CD14-positive monocyte (primary cell): ENCODE measurements around the gene GGA2. TPM values are rescaled to one million over a fixed set of nuclear protein-coding genes. Genes with fewer than 3 reads are reported as not detected.

Source experiments
- DNase-seq, 3 donors: peaks; one replicate each; pipeline ENCODE4 v3.0.0-alpha.2; 2011 to 2022
- H2AFZ ChIP-seq: 2 replicates; pipeline ENCODE4 v1.6.0; 2012; ENCODE audit warnings: mild to moderate bottlenecking, low read depth, low read length, inconsistent platforms; ENCODE audit not compliant: insufficient read depth, poor library complexity, severe bottlenecking
- H3K27ac ChIP-seq, 2 donors: 1 replicate in 1 of 2; 2 replicates in 1 of 2; pipeline ENCODE4 v1.5.1; 2012 to 2013; ENCODE audit warnings: low read length in 2 of 2, control low read depth in 1 of 2, inconsistent platforms in 1 of 2, low read depth in 1 of 2, mild to moderate bottlenecking in 1 of 2
- H3K27me3 ChIP-seq, 2 donors: one replicate each; pipeline versions ENCODE4 v1.6.0 to v1.6.1; 2011 to 2013; ENCODE audit warnings: low read length in 2 of 2; ENCODE audit not compliant: control insufficient read depth in 2 of 2, insufficient read depth in 2 of 2
- H3K36me3 ChIP-seq, 2 donors: replicated peaks in 1 of 2; 1 replicate in 1 of 2; 2 replicates in 1 of 2; pipeline versions ENCODE4 v1.5.1 to v1.6.1; 2012 to 2013; ENCODE audit warnings: low read length in 2 of 2, control low read depth in 1 of 2, inconsistent platforms in 1 of 2, mild to moderate bottlenecking in 1 of 2; ENCODE audit not compliant: insufficient read depth in 2 of 2, control insufficient read depth in 1 of 2
- H3K4me1 ChIP-seq, 2 donors: 1 replicate in 1 of 2; 2 replicates in 1 of 2; pipeline versions ENCODE4 v1.5.1 to v1.6.1; 2012 to 2013; ENCODE audit warnings: low read length in 2 of 2, control low read depth in 1 of 2, inconsistent platforms in 1 of 2, mild to moderate bottlenecking in 1 of 2, moderate library complexity in 1 of 2; ENCODE audit not compliant: insufficient read depth in 2 of 2, control insufficient read depth in 1 of 2
- H3K4me2 ChIP-seq: replicated peaks from 2 replicates; pipeline ENCODE3; 2012; ENCODE audit warnings: low read length, moderate library complexity, mild to moderate bottlenecking; ENCODE audit not compliant: poor library complexity, severe bottlenecking; ENCODE audit errors: extremely low read depth
- H3K4me3 ChIP-seq, 3 experiments: fragments of 200-600 bp in 1 of 3; sonication (generic) in 1 of 3; replicated peaks in 1 of 3; 1 replicate in 2 of 3; 2 replicates in 1 of 3; pipeline ENCODE4 v1.5.1; 2011 to 2013; ENCODE audit warnings: low read length in 3 of 3, mild to moderate bottlenecking in 3 of 3, control low read depth in 2 of 3, low read depth in 2 of 3, inconsistent platforms in 1 of 3, moderate library complexity in 1 of 3
- H3K79me2 ChIP-seq: 2 replicates; pipeline ENCODE4 v1.6.0; 2012; ENCODE audit warnings: mild to moderate bottlenecking, control low read depth, inconsistent platforms, low read length, moderate library complexity; ENCODE audit not compliant: insufficient read depth
- H3K9ac ChIP-seq: 2 replicates; pipeline ENCODE4 v1.6.0; 2017; ENCODE audit warnings: low read length, mild to moderate bottlenecking; ENCODE audit not compliant: insufficient read depth, poor library complexity, severe bottlenecking
- H3K9me3 ChIP-seq, 2 donors: replicated peaks in 1 of 2; 1 replicate in 1 of 2; 2 replicates in 1 of 2; pipeline versions ENCODE4 v1.5.1 to v1.6.1; 2012 to 2013; ENCODE audit warnings: low read length in 2 of 2, control low read depth in 1 of 2; ENCODE audit not compliant: control insufficient read depth in 1 of 2, insufficient read depth in 1 of 2
- H4K20me1 ChIP-seq: 2 replicates; pipeline ENCODE4 v1.6.0; 2012; ENCODE audit warnings: mild to moderate bottlenecking, low read length, control low read depth, moderate library complexity; ENCODE audit not compliant: insufficient read depth
- H3K27ac Mint-ChIP-seq, 7 donors: one replicate each; pipeline ENCODE4 v1.8.0; 2020; ENCODE audit warnings: mild to moderate bottlenecking in 7 of 7, mixed read lengths in 7 of 7, moderate library complexity in 6 of 7, inconsistent platforms in 2 of 7
- H3K27me3 Mint-ChIP-seq, 3 donors: one replicate each; pipeline ENCODE4 v1.8.0; 2021 to 2022; ENCODE audit warnings: low read depth in 3 of 3, mild to moderate bottlenecking in 3 of 3, mixed read lengths in 3 of 3, moderate library complexity in 3 of 3, inconsistent platforms in 1 of 3
- H3K36me3 Mint-ChIP-seq, 2 donors: one replicate each; pipeline ENCODE4 v1.8.0; 2020; ENCODE audit warnings: mixed read lengths in 2 of 2, inconsistent platforms in 1 of 2, mild to moderate bottlenecking in 1 of 2
- H3K4me1 Mint-ChIP-seq: one replicate; pipeline ENCODE4 v1.8.0; 2020; ENCODE audit warnings: mild to moderate bottlenecking, mixed read lengths
- H3K4me3 Mint-ChIP-seq, 2 donors: one replicate each; pipeline ENCODE4 v1.8.0; 2020; ENCODE audit warnings: mild to moderate bottlenecking in 2 of 2, mixed read lengths in 2 of 2, moderate library complexity in 1 of 2
- H3K9me3 Mint-ChIP-seq, 7 donors: one replicate each; pipeline ENCODE4 v1.8.0; 2020 to 2022; ENCODE audit warnings: mixed read lengths in 7 of 7, mild to moderate bottlenecking in 6 of 7, moderate library complexity in 6 of 7, inconsistent platforms in 2 of 7
- WGBS: methylation state at CpG from one replicate; pipeline ENCODE4 v1.1.5; 2013; ENCODE audit warnings: missing lambda C conversion rate; ENCODE audit not compliant: insufficient coverage; 5-methylcytosine and 5-hydroxymethylcytosine counted together
- intact Hi-C, 2 donors: fragments of 100-400 bp; cut with micrococcal nuclease; formaldehyde crosslinking; loops; one replicate each; pipeline versions ENCODE4 v1.15.0 to v1.15.1; 2023
- polyA plus RNA-seq, 3 donors: library from polyadenylated mRNA; depleted of rRNA in 1 of 3; unstranded in 2 of 3; stranded (reverse) in 1 of 3; fragments of 300-500 nt in 2 of 3; fragments of >200 nt in 1 of 3; fragmentation: Illumina TruSeq in 2 of 3; gene quantifications; 1 replicate in 2 of 3; 2 replicates in 1 of 3; pipeline ENCODE4 v1.2.3, GENCODE V29; 2012 to 2021
- TF ChIP-seq, protein P1 (sequence below): fragments of 200-600 bp; IDR thresholded peaks from one replicate; pipeline ENCODE4 v1.8.0; 2022; ENCODE audit warnings: antibody characterized with exemption, mild to moderate bottlenecking

The GGA2 gene
- polyA plus RNA-seq, 3 donors = 37.5 to 55.4 (median 49.5) TPM

DNA sequence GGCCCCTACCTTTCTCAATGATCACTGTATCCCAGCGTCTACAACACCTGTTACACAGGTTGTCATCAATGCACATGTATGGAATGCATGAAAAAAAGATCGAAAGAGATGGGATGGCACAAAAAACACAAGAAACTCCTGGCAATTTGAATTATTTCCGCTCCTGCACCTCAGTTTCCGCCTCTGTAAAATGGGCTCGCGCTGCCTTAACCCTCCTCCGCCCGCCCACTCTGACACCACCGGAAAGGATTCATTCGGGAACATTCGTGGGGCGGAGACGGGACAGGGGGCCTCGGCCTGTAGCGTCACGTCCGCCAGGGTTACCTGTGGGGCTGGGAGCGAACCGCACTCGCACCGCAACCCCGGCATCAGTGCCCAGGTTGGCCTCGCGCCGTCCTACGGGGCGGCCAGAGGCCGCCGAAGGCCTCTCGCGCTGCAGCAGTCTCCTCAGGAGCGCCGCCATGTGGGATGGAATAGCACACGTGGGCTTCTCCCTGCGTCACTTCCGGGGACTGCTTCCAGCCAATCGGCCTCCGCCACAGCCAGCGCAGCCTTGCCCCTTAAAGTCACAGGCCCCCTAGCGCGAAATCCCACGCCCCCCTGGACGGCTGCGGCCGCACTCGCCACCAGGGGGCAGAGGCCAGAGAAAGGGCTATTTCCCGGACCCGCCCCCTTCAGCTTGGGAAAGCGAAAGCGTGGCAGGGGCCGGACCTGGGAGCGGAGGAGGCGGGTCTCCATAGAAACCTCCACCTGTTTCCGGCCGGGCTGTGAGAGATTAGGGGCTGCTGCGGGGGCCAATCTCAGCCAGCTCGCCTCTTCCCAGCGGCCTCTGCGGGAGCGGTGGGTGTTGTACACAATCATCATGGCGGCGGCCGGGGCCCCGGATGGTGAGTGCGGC is 46.8 kb upstream of the GGA2 start, which contains the start of the genes EARS2 and UBFD1:
Gene EARS2 (minus strand): TSS at position 470 of the 898 bp plus-strand sequence. CDS start 7 bp downstream, at position 463.
Gene UBFD1 (plus strand): TSS at position 847 of the 898 bp plus-strand sequence. CDS start 16 bp downstream, at position 863.
- intact Hi-C loops = loop anchor here (1.0 to 5.0 kb wide), 3 partner anchors 39 to 105 kb away; partner anchors contain the start of genes COG7 (in 1 of the 2) and NDUFAB1 (in 1 of the 2)
- H3K9me3 ChIP-seq = no peaks in the 10 kb centered on the region
- peaks cover 0 to 3% (median 0%) of the 10 kb centered on the region in 7 donors for H3K9me3 Mint-ChIP-seq
- peaks cover 0 to 2% (median 0%) of the 10 kb centered on the region in 3 donors for H3K27me3 Mint-ChIP-seq
- 1% methylated on average over 58 of the region's 65 CpGs for WGBS
- H3K36me3 ChIP-seq = peaks cover 26 to 41% of the 10 kb centered on the region in 2 donors
- H2AFZ ChIP-seq = peak within 1 kb of the TSS; percentile 92
- peak within 1 kb of the TSS; percentile 85 for H3K4me2 ChIP-seq
- H4K20me1 ChIP-seq = no peaks in the 10 kb centered on the region
- DNase-seq = peak; percentile 96 to 98 (median 97)
- peaks cover 15 to 22% of the 10 kb centered on the region in 2 donors for H3K4me1 ChIP-seq
- peaks cover 25 to 30% of the 10 kb centered on the region in 2 donors for H3K36me3 Mint-ChIP-seq
- peak within 1 kb of the TSS; percentile 87 to 88 for H3K4me3 Mint-ChIP-seq
- peaks cover 21% of the 10 kb centered on the region for H3K79me2 ChIP-seq
- H3K4me3 ChIP-seq = peak within 1 kb of the TSS; percentile 59 to 87 (median 70)
- H3K9ac ChIP-seq = peak within 1 kb of the TSS; percentile 84
- H3K27me3 ChIP-seq = no peaks in the 10 kb centered on the region
- H3K4me1 Mint-ChIP-seq = peaks cover 21% of the 10 kb centered on the region
- peak within 1 kb of the TSS; percentile 87 to 95 (median 91) for H3K27ac Mint-ChIP-seq
- peak within 1 kb of the TSS; percentile 47 to 82 for H3K27ac ChIP-seq
- TF ChIP-seq, protein P1, sequence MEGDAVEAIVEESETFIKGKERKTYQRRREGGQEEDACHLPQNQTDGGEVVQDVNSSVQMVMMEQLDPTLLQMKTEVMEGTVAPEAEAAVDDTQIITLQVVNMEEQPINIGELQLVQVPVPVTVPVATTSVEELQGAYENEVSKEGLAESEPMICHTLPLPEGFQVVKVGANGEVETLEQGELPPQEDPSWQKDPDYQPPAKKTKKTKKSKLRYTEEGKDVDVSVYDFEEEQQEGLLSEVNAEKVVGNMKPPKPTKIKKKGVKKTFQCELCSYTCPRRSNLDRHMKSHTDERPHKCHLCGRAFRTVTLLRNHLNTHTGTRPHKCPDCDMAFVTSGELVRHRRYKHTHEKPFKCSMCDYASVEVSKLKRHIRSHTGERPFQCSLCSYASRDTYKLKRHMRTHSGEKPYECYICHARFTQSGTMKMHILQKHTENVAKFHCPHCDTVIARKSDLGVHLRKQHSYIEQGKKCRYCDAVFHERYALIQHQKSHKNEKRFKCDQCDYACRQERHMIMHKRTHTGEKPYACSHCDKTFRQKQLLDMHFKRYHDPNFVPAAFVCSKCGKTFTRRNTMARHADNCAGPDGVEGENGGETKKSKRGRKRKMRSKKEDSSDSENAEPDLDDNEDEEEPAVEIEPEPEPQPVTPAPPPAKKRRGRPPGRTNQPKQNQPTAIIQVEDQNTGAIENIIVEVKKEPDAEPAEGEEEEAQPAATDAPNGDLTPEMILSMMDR = peak; percentile 96

DNA sequence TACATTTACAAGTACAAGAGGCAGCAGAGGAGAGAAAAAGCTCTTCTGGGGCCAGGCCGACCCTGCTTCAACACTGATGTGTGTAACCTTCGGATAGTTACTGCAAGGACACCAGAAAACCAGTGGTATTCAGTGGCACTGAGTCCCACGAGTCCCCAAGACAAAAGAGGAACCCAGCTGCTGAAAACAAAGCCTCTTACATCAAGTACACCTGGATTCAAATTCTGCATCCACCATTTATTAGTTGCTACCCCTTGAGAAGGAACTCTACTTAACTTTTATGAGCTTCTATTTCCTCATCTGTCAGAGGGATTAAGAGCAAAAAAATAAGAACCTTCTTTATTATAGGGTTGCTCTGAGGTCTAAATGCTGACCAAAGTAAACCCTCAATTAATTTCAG is 44.2 kb upstream of the GGA2 start:
- Histone ChIP-seq H3K9me3 (no peaks in the 10 kb centered on the region), H3K27ac (no peak overlapping the region), H3K4me3 (no peak overlapping the region), H3K27me3 (no peaks in the 10 kb centered on the region), H4K20me1 (no peaks in the 10 kb centered on the region), H3K36me3 (peaks cover 23 to 39% of the 10 kb centered on the region in 2 donors), H3K79me2 (peaks cover 21% of the 10 kb centered on the region), H3K4me1 (peaks cover 15 to 22% of the 10 kb centered on the region in 2 donors), H2AFZ (no peak overlapping the region), H3K4me2 (no peak overlapping the region), H3K9ac (no peak overlapping the region)
- Mint-ChIP-seq H3K36me3 (peaks cover 29 to 36% of the 10 kb centered on the region in 2 donors), H3K4me1 (peaks cover 21% of the 10 kb centered on the region), H3K27ac (no peak overlapping the region), H3K9me3 (peaks cover 0 to 6% (median 0%) of the 10 kb centered on the region in 7 donors), H3K27me3 (peaks cover 0 to 2% (median 0%) of the 10 kb centered on the region in 3 donors), H3K4me3 (no peak overlapping the region)
- 63% methylated on average over 2 of the region's 3 CpGs for WGBS
- TF ChIP-seq, protein P1 = no peak
- no peak for DNase-seq
- intact Hi-C loops = no loop called here
